ENCODE measurements around the gene DMKN. TPM values are rescaled to one million over a fixed set of nuclear protein-coding genes. Genes with fewer than 3 reads are reported as not detected.

Gene DMKN
- 10 to 100 TPM; 50.9 to 80.5 TPM for total RNA-seq

- Histone ChIP-seq H3K27ac (no peak within 1 kb of the TSS), H3K36me3 (no peaks in the 10 kb centered on the region), H3K27me3 (replicated peaks; ENCODE audit: insufficient read depth) (peaks cover 4% of the 10 kb centered on the region), H3K4me3 (no peak within 1 kb of the TSS), H3K9me3 (no peaks in the 10 kb centered on the region), H3K4me1 (replicated peaks) (no peaks in the 10 kb centered on the region)
- no peak for DNase-seq (ENCODE audit: low spot score)
- intact Hi-C loops (cut with DNase I): no loop called here
- WGBS: 22% methylated on average over 15 of the region's 15 CpGs
- TF ChIP-seq POLR2AphosphoS5 (IDR thresholded peaks at IDR 0.05) (no peak), CTCF (IDR thresholded peaks at IDR 0.05) (no peak), POLR2A (IDR thresholded peaks at IDR 0.05) (no peak)
These were observed at the start of gene DMKN for GRCh38 chr19:35513628-35514281. Gene DMKN (minus strand): TSS chr19:35513649. CDS start chr19:35513475, 174 bp downstream.

GRCh38 chr19:35562776-35563175, 49.3 kb upstream of the DMKN start:
- no peaks in the 10 kb centered on the region for H3K9me3 ChIP-seq

GRCh38 chr19:35562336-35562735, 48.9 kb upstream of the DMKN start:
- no peak overlapping the region for H3K27ac ChIP-seq
- H3K36me3 ChIP-seq: no peaks in the 10 kb centered on the region
- H3K27me3 ChIP-seq (replicated peaks; ENCODE audit: insufficient read depth): peaks cover 8% of the 10 kb centered on the region
- WGBS: 57% methylated on average over 16 of the region's 17 CpGs
- no peak overlapping the region for H3K4me3 ChIP-seq
- intact Hi-C loops (cut with DNase I): no loop called here
- H3K9me3 ChIP-seq: no peaks in the 10 kb centered on the region
- DNase-seq (ENCODE audit: low spot score): no peak
- no peak for TF ChIP-seq CTCF (IDR thresholded peaks at IDR 0.05)
- TF ChIP-seq POLR2A (IDR thresholded peaks at IDR 0.05): no peak
- no peak for TF ChIP-seq POLR2AphosphoS5 (IDR thresholded peaks at IDR 0.05)
- no peaks in the 10 kb centered on the region for H3K4me1 ChIP-seq (replicated peaks)

More at GRCh38 chr19:35562776-35563175, 49.3 kb upstream of the DMKN start:
- Histone ChIP-seq H3K27ac (no peak overlapping the region), H3K36me3 (no peaks in the 10 kb centered on the region), H3K4me3 (no peak overlapping the region), H3K4me1 (replicated peaks) (no peaks in the 10 kb centered on the region), H3K27me3 (replicated peaks; ENCODE audit: insufficient read depth) (peaks cover 8% of the 10 kb centered on the region)
- no peak for DNase-seq (ENCODE audit: low spot score)
- WGBS: 69% methylated on average over 2 of the region's 2 CpGs
- no peak for TF ChIP-seq POLR2A (IDR thresholded peaks at IDR 0.05)
- TF ChIP-seq CTCF (IDR thresholded peaks at IDR 0.05): no peak
- TF ChIP-seq POLR2AphosphoS5 (IDR thresholded peaks at IDR 0.05): no peak
- intact Hi-C loops (cut with DNase I): no loop called here

- Histone ChIP-seq H3K4me1 (replicated peaks) (no peaks in the 10 kb centered on the region), H3K4me3 (no peak overlapping the region), H3K36me3 (no peaks in the 10 kb centered on the region), H3K9me3 (no peaks in the 10 kb centered on the region), H3K27ac (no peak overlapping the region), H3K27me3 (replicated peaks; ENCODE audit: insufficient read depth) (peaks cover 8% of the 10 kb centered on the region)
- intact Hi-C loops (cut with DNase I): no loop called here
- DNase-seq (ENCODE audit: low spot score): no peak
- 89% methylated on average over 6 of the region's 6 CpGs for WGBS
- TF ChIP-seq POLR2AphosphoS5 (IDR thresholded peaks at IDR 0.05) (no peak), CTCF (IDR thresholded peaks at IDR 0.05) (no peak), POLR2A (IDR thresholded peaks at IDR 0.05) (no peak)
These were observed 48.0 kb upstream of the DMKN start for GRCh38 chr19:35561436-35561835.

GRCh38 chr19:35560677-35561076, 47.2 kb upstream of the DMKN start:
- Histone ChIP-seq H3K27ac (no peak overlapping the region), H3K9me3 (no peaks in the 10 kb centered on the region), H3K36me3 (no peaks in the 10 kb centered on the region), H3K4me3 (no peak overlapping the region), H3K4me1 (replicated peaks) (no peaks in the 10 kb centered on the region), H3K27me3 (replicated peaks; ENCODE audit: insufficient read depth) (peaks cover 8% of the 10 kb centered on the region)
- WGBS: 62% methylated on average over 6 of the region's 6 CpGs
- no peak for TF ChIP-seq POLR2AphosphoS5 (IDR thresholded peaks at IDR 0.05)
- no peak for TF ChIP-seq POLR2A (IDR thresholded peaks at IDR 0.05)
- DNase-seq (ENCODE audit: low spot score): no peak
- intact Hi-C loops (cut with DNase I): no loop called here
